ENCODE data around the gene VDR.
"Not testable (repeated sequence)": the region's sequence is repeated elsewhere in the genome, so short reads cannot be mapped to it uniquely, and the experiment has no call there.

Gene VDR

GRCh38 chr12:47811581-47812484, 93.0 kb downstream of the VDR start:
- peak in 5 of 42 donors; percentile 38 to 71 (median 54) for DNase-seq
- intact Hi-C loops (cut with DNase I), result no loop called here

DNA sequence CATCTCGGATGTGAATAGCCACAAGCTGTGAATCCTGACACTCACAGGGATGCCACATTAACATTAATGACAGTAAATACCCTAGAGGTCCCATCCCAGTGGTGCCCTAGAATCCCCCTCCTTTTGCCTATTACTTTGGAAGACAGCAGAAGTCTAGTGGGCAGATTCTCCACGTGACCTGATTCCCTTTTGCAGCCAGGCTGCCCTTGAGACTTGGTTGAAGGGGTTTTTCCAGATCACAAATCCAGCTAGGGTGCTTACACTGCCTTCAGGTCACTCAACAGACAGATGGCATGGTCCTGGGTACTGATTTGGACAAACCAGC, 93.8 kb downstream of the VDR start:
- no peak for DNase-seq
- intact Hi-C loops (cut with DNase I), result no loop called here

GRCh38 chr12:47809518-47809917, 95.3 kb downstream of the VDR start:
- DNase-seq; intact Hi-C loops (cut with DNase I): not testable (repeated sequence)

DNA sequence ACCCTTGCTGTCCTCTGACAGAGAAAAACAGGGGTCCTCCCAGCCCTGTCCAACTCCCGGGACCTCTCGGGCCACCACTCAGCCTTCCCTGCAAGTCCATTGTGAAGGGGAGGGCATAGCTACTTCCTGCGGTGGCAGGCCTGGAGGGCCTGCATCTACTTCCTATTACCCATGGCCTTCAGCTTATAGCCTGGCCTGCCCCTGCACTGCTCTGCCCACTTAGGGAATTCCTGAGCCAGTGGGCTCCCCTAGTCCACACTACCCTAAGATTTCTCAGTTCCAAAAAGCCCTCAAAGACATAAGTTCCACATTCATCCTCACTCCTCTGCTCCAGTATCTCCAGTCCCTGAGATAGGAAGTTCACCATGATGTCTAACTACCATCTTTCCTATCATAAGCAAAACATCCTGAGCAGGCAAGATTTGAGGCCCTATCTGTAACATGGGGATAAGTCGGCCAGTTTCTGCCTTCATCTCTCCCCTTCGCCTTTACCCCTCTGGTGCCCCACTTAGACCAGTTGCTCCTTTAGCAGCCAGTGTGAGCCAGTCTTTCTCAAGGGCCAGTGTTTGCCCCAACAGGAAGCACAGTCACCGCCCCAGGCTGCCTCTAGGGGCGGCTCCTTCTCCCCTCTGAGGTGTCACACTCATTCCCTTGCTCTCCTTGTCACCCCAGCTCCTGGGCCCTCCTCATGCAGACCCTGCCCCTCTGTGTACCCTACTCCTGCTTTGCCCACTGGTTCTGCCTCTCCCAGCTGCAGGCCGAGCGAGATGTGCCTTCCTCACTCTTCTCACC, 96.0 kb downstream of the VDR start:
- intact Hi-C loops (cut with DNase I), result no loop called here
- DNase-seq, result peak in 1 of 42 donors; percentile 23

GRCh38 chr12:47808050-47808449, 96.7 kb downstream of the VDR start:
- intact Hi-C loops (cut with DNase I), result no loop called here
- peak in 15 of 42 donors; percentile 31 to 77 (median 46) for DNase-seq

DNA sequence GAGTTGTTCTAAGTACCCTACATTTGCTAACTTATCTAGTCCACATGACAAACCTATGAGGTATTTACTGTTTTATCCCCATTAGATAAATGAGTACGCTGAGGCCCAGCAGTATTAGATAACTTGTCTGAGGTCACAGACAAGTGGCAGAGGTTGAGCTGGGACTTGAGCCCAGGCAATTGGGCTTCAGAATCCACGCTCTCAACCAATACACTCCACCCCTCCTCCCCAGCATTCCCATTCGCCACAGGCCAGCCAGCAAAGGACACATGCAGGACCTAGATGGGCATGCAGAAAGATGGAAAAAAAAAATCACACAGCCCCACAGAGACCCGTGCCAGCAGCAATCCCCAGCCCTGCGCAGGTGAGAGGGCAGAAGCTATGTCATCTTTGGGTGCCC, 97.5 kb downstream of the VDR start:
- no peak for DNase-seq
- intact Hi-C loops (cut with DNase I), result no loop called here

- DNase-seq, result no peak
- intact Hi-C loops (cut with DNase I), result no loop called here
These were observed 99.4 kb downstream of the VDR start for GRCh38 chr12:47805417-47805816.

- intact Hi-C loops (cut with DNase I), result no loop called here
- no peak for DNase-seq
These were observed 100.6 kb downstream of the VDR start for GRCh38 chr12:47804171-47804570.

DNA sequence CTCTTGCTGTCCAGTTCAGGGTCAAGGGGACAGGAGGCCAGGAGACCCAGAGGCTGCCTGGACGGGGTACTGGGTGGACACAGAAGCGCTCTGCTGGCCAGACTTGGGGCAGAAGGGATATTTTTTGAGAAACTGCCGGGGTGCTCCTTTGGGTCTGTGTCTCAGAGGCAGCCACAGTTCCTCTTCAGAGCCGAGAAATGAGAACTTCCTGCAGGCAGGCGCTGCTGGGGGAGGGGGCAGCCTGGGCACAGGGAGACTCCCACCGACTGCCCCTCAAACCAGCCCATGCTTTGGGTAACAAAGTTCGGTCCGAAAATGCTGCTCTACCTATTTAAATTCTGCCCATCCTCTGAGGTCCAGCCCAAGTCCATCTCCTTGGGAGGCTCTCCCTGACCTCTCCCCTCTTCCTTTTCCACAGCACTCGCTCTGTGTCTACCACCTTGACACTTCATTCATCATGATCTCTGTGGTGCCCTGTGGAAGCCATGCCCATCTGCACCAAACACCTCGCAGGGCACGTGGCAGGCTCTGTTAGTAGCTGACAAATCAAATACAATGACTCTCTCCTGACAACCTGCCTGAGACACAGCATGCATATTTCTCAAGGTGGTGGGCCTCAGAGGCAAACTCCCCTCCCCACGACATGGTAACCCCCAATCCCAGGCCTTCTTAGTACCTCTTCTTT, 101.5 kb downstream of the VDR start:
- intact Hi-C loops (cut with DNase I), result no loop called here
- no peak for DNase-seq

DNA sequence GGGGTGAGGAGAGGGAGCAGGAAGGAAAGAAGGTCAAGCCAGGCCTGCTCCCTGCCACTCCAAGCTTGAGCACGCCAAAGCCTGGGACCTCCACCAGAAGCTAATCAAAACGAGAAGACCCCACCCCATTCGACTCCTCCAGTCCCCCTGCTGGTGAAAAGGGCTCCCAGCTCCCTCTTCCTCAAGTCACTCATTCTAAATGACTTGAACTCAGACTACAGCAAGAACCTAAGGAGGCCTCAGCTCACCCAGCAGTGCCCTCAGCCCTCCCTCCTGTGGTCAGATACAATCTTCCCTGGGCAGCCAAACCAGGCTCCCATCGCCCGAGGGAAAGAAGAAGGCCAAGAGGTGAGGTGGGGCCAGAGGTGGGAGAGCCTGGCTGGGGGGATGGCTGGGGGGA, 102.5 kb downstream of the VDR start:
- no peak for DNase-seq

DNA sequence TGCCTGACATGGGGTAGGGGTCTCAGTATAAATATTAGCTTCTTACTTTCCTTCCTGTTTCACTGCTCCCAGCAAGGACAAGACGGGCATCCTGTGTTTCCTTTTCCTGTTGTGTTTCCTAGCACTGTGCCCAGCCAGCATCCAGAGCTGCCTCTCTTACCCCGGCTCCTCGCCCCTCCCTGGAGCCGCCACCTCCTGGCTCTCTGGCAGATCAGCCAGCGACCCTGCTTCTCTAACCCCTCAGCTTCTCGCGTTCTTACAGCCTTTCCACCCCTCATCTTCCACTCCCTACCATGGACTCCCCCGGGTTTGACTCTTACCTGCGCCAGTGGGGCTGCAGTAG, 102.9 kb downstream of the VDR start:
- DNase-seq, result no peak
- intact Hi-C loops (cut with DNase I), result no loop called here

More for the DNA sequence above, 102.5 kb downstream of the VDR start:
- intact Hi-C loops (cut with DNase I), result no loop called here

DNA sequence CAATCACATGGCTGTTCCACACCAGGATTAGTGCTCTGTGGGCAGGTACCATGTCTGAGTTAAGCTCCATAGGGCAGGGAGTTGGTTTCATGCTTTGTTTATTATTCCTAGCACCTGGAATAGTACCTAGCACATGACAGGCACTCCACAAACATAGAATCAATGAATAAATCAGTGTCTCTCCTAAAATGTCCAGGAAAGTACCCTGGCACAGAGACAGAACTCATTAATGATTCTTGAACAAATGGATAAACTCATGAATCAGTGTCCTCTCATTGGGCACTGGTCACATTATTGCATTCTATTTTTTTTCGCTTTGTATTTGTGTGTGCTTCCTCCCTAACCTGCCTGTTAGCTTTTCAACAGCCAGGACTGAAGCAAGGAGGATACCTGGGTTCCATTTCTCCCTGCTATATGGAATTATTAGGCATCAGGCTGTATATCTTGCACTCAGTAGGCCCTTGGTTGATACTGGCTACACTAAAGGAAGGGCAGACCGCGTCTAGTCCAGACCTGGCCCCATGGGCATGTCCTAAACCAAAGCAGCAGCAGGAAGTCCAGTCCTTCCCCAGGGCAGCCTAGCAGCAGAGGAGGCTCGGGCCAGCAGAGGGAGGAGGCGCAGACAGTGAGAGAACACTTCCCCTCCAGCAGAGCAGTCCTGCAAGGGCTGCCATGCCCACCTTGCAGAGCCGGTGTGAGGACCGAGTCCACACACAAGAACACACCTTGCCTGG, 103.5 kb downstream of the VDR start:
- intact Hi-C loops (cut with DNase I), result no loop called here
- peak in 2 of 42 donors; percentile 49 to 62 for DNase-seq

- no peak for DNase-seq
- intact Hi-C loops (cut with DNase I), result no loop called here
These were observed 104.2 kb downstream of the VDR start for GRCh38 chr12:47800582-47800981.

GRCh38 chr12:47799357-47799955, 105.3 kb downstream of the VDR start:
- intact Hi-C loops (cut with DNase I), result loop anchor here (5.0 kb wide), 1 partner anchor 38 kb away; no protein-coding TSS in a partner anchor
- DNase-seq, result peak in 39 of 42 donors; percentile 41 to 88 (median 69)

DNA sequence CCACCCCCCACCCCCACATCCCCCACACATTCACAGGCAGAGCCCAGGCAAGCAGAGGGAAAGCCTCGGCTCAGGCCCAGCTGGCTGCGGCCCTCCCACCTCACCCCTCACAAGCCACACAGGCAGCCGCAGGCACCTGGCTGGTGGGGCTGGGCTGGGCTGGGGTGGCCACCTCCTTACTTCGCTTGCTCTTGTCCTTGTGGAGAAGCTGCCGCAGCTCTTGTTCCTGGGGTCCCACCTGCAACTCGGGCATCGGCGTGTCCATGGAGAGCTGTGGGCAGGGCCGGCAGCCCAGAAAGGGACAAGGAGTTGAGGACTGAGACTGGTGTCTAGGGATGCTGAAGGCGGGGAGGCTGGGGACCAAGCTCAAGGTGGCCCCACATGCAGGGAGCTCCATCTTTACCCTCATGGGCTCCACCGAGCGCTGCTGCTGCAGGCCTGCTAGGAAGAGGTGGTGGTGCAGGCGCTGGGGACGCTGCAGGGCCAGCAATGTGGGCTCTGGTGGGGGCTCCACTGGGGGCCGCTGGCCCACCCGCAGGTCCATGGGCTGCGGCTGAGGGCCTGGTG, 106.3 kb downstream of the VDR start:
- DNase-seq, result no peak
- intact Hi-C loops (cut with DNase I), result loop anchor here (5.0 kb wide), 1 partner anchor 39 kb away; no protein-coding TSS in a partner anchor

DNA sequence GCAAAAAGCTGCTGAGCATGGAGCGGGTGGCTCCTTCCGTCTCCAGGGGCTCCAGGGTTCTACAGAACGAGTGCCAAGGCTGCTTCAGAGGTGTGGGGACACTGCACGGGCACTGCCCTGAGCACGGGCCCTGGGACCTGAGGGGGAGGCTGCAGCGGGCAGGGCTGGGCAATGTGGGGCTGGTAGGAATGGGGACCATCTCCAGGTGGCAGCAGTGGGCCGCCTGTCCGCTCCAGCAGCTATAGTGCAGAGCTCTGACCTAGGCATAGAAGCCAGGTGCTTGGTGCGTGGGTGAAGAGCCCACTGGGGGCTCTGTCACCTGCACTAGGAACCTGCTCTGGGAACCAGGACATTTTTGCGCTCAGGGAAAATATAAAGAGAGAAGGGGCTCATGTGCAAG, 107.4 kb downstream of the VDR start:
- peak in 15 of 42 donors; percentile 44 to 81 (median 63) for DNase-seq
- intact Hi-C loops (cut with DNase I), result loop anchor here (5.0 kb wide), 1 partner anchor 40 kb away; no protein-coding TSS in a partner anchor

DNA sequence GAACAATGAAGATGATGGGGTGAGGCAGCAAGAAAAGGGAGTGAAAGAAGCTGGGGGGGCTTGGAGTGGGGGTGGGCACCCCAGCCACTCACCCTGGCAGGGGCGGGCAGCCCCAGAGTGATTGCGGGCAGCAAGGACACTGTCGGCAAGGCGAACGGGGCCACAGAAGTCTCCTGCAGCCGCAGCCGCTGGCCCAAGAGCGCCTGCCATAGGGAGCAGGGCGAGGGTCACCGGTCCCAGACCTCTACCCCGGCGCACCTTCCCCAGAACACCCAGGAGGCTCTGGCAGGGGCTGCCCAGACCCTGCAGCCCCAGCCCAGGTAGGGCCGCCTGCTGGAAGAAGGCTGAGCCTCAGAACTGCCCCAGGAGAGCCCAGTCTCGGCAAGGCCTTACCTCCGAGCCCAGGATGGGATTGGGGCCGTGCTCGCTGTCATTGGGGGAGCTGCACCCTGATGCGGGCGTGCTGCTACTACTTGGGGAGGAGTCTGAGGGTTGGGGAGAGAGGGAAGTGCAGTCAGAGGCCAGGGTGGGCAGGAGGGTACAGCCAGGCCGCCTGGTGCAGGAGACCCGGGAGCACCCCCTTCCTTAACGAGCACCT, 108.9 kb downstream of the VDR start:
- no peak for DNase-seq
- intact Hi-C loops (cut with DNase I), result loop anchor here (5.0 kb wide), 1 partner anchor 41 kb away; no protein-coding TSS in a partner anchor
